Skeletal muscle cell (primary cell): Measurements from ENCODE around the gene RAD50.
"Not testable (repeated sequence)": the region's sequence is repeated elsewhere in the genome, so short reads cannot be mapped to it uniquely, and the experiment has no call there.

Source experiments
- DNase-seq: peaks from one replicate; pipeline ENCODE4 v3.0.0-alpha.2; 2010; ENCODE audit warnings: low read depth
- H3K4me3 ChIP-seq: 2 replicates; pipeline ENCODE4 v1.5.1; 2011; ENCODE audit warnings: low read depth, mild to moderate bottlenecking, control low read depth, low read length, moderate library complexity

The RAD50 gene

GRCh38 chr5:132556763-132557477 lies at the start of gene RAD50:
TSS of gene RAD50 (plus strand) at chr5:132556977. CDS start at chr5:132557325, 348 bp downstream.
- DNase-seq, result peak; percentile 60
- peak within 1 kb of the TSS; percentile 68 for H3K4me3 ChIP-seq

- DNase-seq, result peak; percentile 65
- H3K4me3 ChIP-seq, result no peak overlapping the region
These were observed 46.7 kb upstream of the RAD50 start for GRCh38 chr5:132510076-132510475.

- not testable (repeated sequence) for H3K4me3 ChIP-seq, DNase-seq
These were observed 43.0 kb upstream of the RAD50 start for GRCh38 chr5:132513618-132514336.

DNA sequence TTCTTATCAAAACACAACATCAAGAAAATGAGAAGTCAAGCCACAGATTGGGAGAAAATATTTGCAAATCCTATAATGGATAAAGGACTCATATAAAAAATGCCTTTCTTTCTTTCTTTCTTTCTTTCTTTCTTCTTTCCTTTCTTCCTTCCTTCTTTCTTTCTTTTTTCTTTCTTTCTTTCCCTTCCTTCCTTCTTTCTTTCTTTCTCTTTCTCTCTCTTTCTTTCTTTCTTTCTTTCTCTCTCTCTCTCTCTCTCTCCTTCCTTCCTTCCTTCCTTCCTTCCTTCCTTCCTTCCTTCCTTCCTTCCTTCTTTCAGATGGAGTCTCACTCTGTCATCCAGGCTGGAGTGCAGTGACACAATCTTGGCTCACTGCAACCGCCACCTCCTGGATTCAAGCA lies 34.7 kb upstream of the RAD50 start:
- H3K4me3 ChIP-seq, DNase-seq: not testable (repeated sequence)

- H3K4me3 ChIP-seq, DNase-seq: not testable (repeated sequence)
These were observed 31.9 kb upstream of the RAD50 start for GRCh38 chr5:132524877-132525276.

- H3K4me3 ChIP-seq, result no peak overlapping the region
These were observed 31.5 kb upstream of the RAD50 start for GRCh38 chr5:132525299-132525724.

DNA sequence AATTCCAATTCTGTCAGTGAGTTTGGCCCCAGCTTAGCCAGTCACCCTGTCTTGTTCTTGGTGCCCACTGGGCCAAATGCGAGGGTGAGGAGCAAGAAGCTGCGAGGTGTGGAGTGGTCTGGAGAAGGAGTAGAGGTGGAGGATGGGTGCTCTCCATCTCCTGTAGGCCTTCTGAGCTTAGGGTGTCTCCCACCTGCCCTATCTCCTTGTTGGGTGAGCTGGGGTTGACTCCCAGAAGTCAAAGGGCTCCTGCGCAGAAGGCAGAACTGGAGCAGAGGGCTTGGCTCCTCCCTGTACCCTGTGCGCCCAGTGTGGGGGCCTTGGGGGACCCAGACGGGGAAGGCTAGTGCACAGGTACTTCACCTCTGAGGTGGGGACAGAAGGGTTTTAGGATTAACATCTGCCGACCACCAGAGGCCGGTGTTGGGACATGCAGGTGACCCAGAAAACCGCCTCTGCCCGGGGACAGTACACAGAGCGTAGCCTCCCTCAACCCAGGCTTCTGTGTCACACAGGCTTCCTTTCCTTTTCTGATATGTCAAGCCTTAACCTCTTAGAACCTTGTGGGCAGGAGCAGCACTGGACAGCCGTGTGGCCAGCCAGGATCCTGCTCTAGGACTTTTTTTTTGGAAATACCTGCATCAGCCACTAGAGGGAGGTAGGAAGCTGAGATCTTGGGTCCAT lies 30.3 kb upstream of the RAD50 start:
- DNase-seq, result no peak
- H3K4me3 ChIP-seq, result no peak overlapping the region

More at GRCh38 chr5:132525299-132525724, 31.5 kb upstream of the RAD50 start:
- no peak for DNase-seq

DNA sequence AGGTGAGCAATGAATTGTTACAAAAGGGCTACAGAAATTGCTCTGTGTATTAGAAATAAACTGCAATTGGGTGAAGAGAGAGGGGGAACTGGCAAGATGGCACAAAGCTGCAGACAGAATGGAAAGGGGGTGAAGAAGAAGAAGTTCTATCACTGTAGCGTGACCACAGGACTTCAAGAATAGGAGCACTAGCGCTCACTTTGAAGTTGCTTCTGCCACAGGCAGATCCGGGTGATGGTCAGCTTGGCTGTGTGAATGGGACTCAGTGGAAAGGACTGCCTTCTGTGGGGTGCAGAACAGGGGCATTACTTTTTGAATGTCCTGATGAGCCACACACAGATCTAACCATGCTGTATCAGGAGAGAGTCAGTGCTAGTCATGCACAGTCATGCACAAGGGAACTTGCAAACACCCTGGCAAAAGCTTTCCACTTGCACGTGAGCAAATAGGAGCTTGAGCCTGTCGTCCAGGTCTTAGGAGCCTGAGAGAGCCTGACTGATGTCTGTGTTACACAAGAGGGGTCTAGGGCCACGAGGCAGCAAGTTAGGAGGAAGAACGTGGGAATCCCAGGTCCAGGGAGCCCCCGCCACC lies 29.7 kb upstream of the RAD50 start:
- DNase-seq, result no peak
- no peak overlapping the region for H3K4me3 ChIP-seq

- H3K4me3 ChIP-seq, result no peak overlapping the region
- no peak for DNase-seq
These were observed 28.8 kb upstream of the RAD50 start for GRCh38 chr5:132528021-132528420.

DNA sequence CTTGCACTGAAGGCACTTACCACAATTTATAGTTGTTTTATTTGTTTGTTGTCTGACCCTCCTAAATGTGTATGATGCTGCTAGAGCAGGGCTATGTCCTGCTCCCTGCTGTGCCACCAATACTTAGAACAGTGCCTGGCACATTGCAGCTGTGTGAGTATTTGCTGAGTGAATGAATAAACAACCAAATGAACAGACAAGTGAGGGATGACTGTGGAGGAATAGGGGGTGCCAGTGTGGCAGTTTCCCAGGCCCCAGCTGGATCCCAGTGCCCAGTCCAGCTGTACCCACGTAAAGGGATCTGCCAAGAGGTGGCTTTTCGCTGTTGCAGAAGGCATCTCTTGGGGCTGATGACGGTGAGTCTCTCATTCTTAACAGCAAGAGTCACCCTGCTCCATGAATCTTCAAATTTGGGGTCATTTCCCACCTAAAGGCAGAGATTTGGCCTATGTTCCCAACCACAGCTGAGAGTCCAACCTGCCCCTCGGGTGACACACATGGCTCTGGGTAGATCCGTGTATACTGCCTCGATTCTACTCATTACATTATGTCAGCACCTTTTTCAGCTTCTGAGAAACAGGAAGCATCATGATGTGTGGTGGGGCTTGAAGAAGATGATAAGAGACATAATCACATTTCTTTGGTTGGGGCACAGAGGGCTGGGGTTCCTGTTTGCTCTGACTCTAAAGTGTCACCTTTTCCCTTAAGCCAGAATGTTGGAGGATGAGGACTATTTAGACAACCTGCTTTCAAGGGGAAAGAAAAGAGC lies 27.7 kb upstream of the RAD50 start:
- no peak overlapping the region for H3K4me3 ChIP-seq
- no peak for DNase-seq

DNA sequence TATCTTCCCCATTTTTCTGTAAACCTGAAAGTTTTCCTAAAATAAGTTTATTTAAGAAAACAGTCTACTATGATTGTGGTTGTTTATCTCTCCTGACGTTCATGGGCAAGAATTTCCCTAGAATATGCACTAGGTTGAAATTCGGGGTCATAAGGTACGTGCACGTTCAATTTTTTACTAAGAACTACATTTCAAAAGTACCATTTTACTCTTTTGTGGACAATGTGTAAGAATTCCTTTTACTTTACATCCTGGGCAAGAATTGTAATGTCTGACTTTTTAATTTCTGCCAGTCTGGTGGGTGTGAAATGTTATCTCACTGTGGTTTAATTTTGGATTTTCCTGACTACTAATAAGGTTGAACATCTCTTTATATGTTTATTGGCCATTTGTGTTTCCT lies 25.8 kb upstream of the RAD50 start:
- no peak overlapping the region for H3K4me3 ChIP-seq
- DNase-seq, result no peak

GRCh38 chr5:132539716-132540115 lies 17.1 kb upstream of the RAD50 start:
- no peak overlapping the region for H3K4me3 ChIP-seq
- no peak for DNase-seq

DNA sequence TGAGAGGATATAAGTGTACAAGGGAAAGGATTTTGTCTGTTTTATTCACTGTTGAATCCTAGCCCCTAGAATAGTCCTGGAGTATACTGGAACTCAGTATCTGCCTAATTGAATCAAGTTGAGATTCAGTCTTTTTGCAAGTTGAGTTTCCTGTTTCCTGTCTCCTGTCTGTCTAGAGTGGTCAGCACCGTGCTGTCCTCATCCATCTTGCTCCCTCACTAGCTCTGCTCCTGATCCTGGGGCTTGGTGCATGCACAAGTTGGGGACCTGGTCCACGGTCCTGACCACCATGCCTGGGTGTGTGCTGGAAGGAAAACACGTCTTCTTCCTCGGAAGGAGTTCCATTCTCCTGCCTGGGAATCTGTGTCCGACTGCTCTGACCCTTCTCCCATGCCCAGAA lies 16.6 kb upstream of the RAD50 start:
- H3K4me3 ChIP-seq, result no peak overlapping the region
- no peak for DNase-seq

GRCh38 chr5:132540764-132541163 lies 16.0 kb upstream of the RAD50 start:
- no peak overlapping the region for H3K4me3 ChIP-seq

DNA sequence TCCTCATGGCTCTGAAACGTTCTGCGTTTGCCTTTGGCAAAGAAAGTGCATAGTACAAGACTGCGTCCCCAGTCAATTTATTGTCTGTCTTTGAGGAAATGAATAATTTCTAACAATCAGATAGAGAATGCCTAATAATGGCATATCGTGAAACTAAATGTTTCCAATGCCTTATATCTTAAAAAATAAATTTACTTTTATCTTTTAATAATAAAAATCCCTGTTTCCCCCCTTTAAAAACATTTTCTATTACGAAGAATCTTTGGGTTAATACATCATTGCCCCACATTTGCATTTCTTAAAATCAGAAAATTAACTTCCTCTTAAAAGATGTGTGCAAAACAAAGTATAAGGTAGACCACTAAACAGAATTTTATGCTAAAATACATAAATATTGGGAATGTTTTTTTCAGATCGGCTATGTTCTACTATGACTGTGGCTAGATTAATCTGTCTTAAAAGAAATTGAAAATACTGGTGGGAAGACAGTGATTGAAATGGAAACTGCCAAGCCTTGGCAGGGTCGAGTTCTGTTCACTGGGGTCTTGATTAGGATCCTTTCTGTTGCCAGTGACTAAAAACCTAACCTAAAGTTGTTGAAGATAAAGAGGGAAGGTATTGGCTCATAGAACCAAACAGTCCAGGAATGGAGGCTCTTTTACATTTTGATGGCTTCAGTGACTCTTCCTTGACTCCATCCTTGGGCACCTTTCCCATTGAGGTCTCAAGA lies 13.1 kb upstream of the RAD50 start, which contains the start of gene IL5:
IL5 (minus strand) TSS at position 51 of the 730 bp plus-strand sequence; CDS start at position 7, 44 bp downstream.
- no peak within 1 kb of the TSS for H3K4me3 ChIP-seq
- DNase-seq, result no peak

More at GRCh38 chr5:132540764-132541163, 16.0 kb upstream of the RAD50 start:
- no peak for DNase-seq

GRCh38 chr5:132546108-132546507 lies 10.7 kb upstream of the RAD50 start:
- no peak for DNase-seq
- H3K4me3 ChIP-seq, result no peak overlapping the region

DNA sequence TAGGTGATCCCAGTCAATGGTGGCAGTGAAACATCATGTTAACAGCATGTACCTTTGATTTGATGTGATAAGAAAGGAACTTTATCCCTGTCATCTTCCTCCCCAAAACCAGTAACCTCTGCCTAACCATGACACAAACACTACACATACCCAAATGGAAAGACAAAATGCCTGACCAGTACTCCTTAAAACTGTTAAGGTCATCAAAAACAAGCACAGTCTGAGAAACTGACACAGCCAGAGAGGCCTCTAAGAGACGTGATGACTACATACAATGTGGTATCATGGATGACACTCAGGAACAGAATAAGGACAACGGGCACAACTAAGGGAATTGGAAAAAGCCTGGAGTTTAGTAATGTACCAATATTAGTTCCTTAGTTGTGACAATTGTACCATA lies 9.5 kb upstream of the RAD50 start:
- DNase-seq, result no peak

GRCh38 chr5:132548834-132549233 lies 7.9 kb upstream of the RAD50 start:
- DNase-seq, H3K4me3 ChIP-seq: not testable (repeated sequence)

More for the DNA sequence above, 9.5 kb upstream of the RAD50 start:
- no peak overlapping the region for H3K4me3 ChIP-seq
